T-helper 22 cell (primary cell): ENCODE data around the gene ATP2B2.

Source experiments
- DNase-seq: peaks from one replicate; pipeline ENCODE4 v3.0.0-alpha.2; 2020; ENCODE audit warnings: low read depth

Gene ATP2B2

GRCh38 chr3:10381336-10381735 lies 124.0 kb downstream of the ATP2B2 start:
- no peak for DNase-seq

DNA sequence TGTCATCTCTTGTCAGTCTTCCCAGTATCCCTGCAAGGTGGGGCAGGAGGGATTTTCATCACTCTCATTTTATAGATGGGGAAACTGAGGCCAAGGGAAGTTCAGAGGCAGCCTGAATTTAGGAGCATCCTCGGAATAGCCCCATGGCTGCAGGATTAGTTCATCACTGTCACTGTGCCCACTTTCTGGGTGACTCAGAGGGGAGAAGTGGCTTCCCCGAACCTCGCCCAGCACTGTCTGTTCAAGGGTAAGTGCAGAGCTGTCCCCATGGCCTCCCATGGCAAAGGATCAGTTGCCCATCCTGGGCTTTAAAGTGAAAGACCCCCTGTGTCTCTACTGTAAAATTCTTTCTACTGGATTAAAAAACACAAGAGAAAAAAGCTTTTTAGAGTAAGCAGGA lies 124.5 kb downstream of the ATP2B2 start:
- no peak for DNase-seq

- DNase-seq = no peak
These were observed 125.4 kb downstream of the ATP2B2 start for GRCh38 chr3:10379961-10380360.

GRCh38 chr3:10379161-10379560 lies 126.2 kb downstream of the ATP2B2 start:
- no peak for DNase-seq

GRCh38 chr3:10378742-10379141 lies 126.6 kb downstream of the ATP2B2 start:
- DNase-seq = no peak

DNA sequence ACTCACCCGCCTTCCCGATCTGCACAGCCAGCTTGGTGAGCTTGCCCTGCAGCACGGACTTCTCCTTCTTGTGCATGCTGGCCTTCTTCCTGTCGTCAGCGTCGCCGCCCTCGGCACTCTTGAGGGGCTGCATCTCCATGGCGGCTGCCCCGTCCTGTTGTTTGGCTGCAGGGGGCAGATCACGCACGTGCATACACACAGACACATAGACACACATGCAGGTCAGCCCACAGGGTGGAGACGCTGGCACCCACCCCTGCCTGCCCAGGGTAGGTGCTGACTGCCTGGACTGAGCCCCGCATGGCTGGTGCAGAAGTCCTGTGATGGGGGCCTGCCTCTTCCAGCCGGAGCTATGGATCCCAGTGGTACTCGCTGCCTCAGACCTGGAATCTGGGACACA lies 127.1 kb downstream of the ATP2B2 start:
- DNase-seq = no peak

DNA sequence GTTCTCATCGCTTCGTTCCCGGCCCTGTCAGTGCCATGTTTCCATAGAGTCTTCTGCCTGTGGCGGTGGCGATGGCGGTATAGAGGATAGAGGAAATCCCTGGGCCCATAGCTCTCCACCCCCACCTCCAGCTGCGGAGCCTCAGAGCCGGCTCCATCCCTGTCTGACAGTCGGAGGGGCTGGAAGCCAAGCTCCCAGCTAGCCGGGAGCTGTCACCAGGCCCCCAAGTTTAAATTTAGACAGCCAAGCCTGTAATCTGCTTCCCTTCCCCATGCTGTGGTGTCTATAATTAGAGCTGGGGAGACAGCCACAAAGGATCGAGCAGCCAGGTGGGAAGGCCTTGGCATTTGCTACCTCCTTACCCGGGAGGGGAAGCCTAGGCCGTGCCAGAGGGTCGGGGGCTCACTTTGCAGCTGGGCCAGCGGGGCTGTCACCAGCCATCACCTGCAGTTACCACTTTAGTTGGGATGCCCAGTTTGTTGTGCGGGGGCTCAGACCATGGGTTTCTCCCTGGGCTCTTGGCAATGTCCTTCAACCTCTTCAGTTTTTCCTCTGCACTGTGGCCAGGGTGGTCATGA lies 128.1 kb downstream of the ATP2B2 start:
- no peak for DNase-seq

- DNase-seq = no peak
These were observed 129.0 kb downstream of the ATP2B2 start for GRCh38 chr3:10376353-10376752.

- DNase-seq = no peak
These were observed 129.9 kb downstream of the ATP2B2 start for GRCh38 chr3:10375296-10376053.

DNA sequence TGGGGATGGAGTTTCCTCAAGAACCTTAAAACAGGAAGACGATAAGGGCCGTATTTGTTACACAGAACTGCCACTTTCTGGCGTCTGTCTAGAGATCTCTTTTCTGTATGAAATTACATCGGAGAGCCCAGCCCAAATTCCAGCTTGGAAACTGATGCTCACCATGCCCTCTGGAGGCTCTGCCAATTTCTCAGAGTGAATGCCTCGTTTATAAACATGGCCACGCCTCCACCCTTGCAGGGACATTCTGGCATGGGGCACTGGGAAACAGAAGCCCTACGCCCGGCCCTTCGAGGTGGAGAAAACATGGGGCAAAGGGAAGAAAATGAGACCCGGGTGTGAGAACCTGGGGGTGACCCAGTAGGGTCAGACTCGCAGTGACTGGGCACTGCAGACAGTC lies 131.1 kb downstream of the ATP2B2 start:
- no peak for DNase-seq

DNA sequence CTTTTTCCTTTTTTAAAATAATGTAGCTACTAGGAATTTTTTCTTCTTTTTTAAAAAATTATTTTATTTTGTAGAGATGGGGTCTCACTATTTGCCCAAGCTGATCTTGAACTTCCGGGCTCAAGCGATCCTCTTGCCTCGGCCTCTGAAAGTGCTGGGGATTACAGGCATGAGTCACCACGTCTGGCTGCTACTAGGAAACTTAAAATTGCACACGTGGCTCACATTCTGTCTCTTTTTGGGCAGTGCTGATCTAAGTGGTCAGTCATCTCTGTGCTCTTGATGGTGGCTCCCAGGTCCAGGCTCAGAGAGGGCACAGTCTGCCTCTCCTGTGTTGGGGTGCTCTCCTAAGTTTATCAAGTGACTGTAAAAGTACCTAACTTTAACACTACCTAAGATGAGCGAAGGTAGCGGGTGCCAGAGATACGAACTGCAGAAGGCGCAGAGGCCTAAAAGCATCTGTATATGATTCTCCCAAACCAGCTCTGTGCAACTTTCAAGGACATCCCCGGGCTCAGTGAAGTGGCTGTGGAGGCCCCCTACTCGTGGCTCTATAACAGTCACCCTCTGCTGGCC lies 131.6 kb downstream of the ATP2B2 start:
- no peak for DNase-seq

DNA sequence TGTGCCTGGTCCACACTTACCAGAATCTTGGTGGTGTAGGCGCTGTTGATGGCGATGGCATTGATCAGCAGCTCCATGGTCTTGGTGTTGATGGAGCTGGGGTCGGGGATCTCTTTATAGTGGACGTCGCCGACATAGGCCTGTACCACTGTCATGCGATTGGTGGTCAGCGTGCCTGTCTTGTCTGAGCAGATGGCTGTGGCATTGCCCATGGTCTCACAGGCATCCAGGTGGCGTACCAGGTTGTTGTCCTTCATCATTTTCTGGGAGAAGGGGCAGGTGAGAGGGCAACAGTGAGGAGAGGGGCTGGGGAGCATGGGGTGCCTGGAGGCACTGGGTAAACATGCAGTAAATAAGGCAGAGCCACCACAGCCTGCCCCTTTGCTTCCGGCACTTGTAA lies 133.6 kb downstream of the ATP2B2 start:
- DNase-seq = no peak

GRCh38 chr3:10371167-10371566 lies 134.2 kb downstream of the ATP2B2 start:
- no peak for DNase-seq

- no peak for DNase-seq
These were observed 135.0 kb downstream of the ATP2B2 start for GRCh38 chr3:10370429-10370828.

DNA sequence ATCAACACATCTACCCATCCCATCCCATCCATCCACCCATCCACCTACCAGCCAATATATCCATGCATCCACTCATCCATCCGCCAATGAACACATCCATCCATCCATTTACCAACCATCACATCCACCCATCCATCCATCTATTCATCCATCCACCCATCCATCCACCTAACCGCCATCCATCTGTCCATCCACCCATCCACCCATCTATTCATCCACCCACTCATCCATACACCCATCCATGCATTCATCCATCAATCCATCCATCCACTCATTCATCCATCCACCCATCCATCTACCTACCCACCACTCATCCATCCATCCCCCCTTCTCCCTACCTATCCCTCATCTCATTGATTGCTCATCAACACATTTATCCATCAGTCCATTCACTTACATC lies 136.9 kb downstream of the ATP2B2 start:
- no peak for DNase-seq

- DNase-seq = no peak
These were observed 137.9 kb downstream of the ATP2B2 start for GRCh38 chr3:10367506-10367905.

DNA sequence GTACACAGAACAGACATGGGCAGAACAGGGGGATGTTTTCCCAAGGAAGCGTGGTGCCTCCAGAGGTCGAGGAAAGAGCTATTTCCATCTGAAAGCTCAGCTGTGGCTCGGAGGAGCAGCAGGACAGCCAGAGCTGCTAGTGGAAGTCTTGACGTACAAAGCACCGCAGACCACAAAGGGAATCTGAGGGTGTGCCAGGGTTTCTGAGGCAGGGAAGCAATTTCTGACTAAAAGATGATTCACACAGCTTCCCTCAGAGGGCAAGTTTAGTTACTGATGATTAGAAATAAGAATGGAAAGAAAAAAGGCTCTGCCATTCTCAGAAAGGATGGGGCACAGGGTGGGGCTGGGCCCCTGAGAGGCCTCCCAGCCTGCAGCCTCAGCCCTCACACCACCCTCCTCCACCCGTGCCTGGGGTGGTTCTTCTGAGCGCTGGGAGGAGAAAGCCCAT lies 138.7 kb downstream of the ATP2B2 start:
- DNase-seq = no peak

DNA sequence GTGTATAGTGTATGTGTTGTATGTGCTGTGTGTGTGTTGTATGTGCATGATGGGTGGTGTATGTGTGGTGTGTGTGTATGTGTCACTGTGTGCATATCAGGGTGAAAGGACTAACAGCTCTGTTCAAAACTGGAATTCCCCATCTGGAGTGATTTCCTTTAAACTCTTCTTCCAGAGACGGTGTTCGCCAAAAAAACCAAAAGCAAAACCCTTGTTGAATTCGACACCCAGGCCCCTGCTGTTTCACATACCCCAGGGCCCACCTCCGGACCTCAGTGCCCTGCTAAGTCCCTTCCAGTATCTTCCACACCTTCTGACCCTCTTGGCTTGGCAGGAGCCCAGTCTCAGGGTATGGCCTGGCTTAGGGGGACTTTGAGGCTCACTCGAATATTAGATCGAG lies 139.6 kb downstream of the ATP2B2 start:
- no peak for DNase-seq

GRCh38 chr3:10365316-10365715 lies 140.1 kb downstream of the ATP2B2 start:
- no peak for DNase-seq

- DNase-seq = no peak
These were observed 140.6 kb downstream of the ATP2B2 start for GRCh38 chr3:10364806-10365205.

DNA sequence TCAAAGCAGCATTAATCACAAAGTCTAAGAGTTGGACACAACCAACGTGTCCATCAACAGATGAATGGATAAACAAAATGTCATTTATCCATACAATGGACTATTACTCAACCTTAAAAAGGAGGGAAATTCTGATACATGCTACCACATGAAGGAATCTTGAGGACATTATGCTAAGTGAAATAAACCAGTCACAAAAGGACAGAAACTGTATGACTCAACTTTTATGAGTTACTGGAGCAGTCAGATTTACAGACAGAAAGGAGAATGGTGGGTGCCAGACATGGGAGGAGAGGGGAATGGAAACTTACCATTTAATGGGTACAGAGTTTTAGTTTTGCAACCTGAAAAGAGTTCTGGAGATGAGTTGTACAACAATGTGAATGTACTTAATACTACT lies 141.5 kb downstream of the ATP2B2 start:
- DNase-seq = no peak

DNA sequence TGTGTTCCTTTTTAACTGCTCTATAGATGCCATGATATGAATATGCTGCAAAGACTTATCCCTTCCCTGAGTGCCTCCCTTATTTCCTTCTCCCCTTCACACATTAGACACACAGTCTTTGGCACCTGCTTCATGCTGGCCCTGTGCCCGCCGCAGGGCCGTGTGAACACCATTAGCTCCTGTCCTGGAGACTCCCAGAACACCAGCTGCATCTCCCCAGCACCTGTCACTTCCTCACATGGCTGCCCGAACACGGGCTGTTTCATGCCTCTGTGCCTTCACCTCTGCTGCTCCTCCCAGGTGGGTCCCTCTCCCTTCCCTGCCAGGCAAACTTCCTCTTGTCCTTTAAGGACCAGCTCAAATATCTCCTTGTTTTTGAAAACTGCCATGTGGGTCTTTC lies 144.0 kb downstream of the ATP2B2 start:
- no peak for DNase-seq

- DNase-seq = no peak
These were observed 144.9 kb downstream of the ATP2B2 start for GRCh38 chr3:10360478-10360877.

DNA sequence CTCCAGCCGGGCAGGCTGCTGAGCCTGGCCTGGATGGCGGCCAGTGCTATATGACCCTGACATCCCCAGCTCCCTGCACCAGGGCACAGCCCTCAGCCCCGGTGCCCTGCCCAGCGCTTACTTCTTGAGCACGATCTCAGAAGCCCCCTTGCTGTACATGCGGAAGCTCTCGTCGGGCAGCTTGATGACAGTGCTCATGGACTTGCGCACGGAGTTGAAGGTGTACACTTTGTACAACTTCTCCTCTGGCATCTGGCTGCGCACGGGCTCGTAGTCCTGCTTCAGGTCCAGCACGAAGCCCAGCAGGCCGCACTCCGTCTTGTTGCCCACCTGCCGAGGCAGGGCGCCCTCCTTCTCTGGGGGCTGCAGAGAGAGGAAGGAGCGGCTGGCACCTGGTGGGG lies 145.6 kb downstream of the ATP2B2 start:
- no peak for DNase-seq
